Kidney (tissue), 14 donors: ENCODE results near the gene SPATA31D4. TPM values are rescaled to one million over a fixed set of nuclear protein-coding genes. Genes with fewer than 3 reads are reported as not detected.

Experiments
- DNase-seq, 5 donors: peaks; one replicate each; pipeline ENCODE4 v3.0.0-alpha.2; 2013 to 2020
- FAIRE-seq: peaks from 2 replicates; lab custom pipeline; 2012; peaks lifted over from hg19 to GRCh38; lab: Jason Lieb, UNC
- H3K27ac ChIP-seq, 2 donors: one replicate each; pipeline ENCODE4 v1.7.0; 2013; ENCODE audit warnings: low read depth in 2 of 2, low read length in 2 of 2, inconsistent platforms in 1 of 2
- H3K27me3 ChIP-seq: one replicate; pipeline ENCODE4 v1.7.1; 2013; ENCODE audit warnings: low read length, inconsistent platforms; ENCODE audit not compliant: control insufficient read depth, insufficient read depth
- H3K36me3 ChIP-seq, 3 donors: one replicate each; pipeline versions ENCODE4 v1.7.0 to v1.7.1; 2013; ENCODE audit warnings: low read length in 3 of 3, control low read depth in 1 of 3, inconsistent platforms in 1 of 3; ENCODE audit not compliant: insufficient read depth in 3 of 3, control insufficient read depth in 2 of 3
- H3K4me1 ChIP-seq, 3 donors: one replicate each; pipeline versions ENCODE4 v1.7.0 to v1.7.1; 2013; ENCODE audit warnings: low read length in 3 of 3, inconsistent platforms in 1 of 3, low read depth in 1 of 3; ENCODE audit not compliant: control insufficient read depth in 2 of 3, insufficient read depth in 2 of 3
- H3K4me3 ChIP-seq, 3 donors: one replicate each; pipeline versions ENCODE4 v1.7.0 to v1.8.1; 2013; ENCODE audit warnings: low read length in 3 of 3, control low read depth in 1 of 3, inconsistent platforms in 1 of 3
- H3K9ac ChIP-seq, 3 donors: one replicate each; pipeline versions ENCODE4 v1.7.0 to v1.7.1; 2013; ENCODE audit warnings: low read length in 3 of 3, control low read depth in 1 of 3, inconsistent platforms in 1 of 3
- H3K9me3 ChIP-seq, 3 donors: one replicate each; pipeline versions ENCODE4 v1.7.0 to v1.7.1; 2013; ENCODE audit warnings: low read length in 3 of 3, control low read depth in 1 of 3, inconsistent platforms in 1 of 3; ENCODE audit not compliant: control insufficient read depth in 2 of 3, insufficient read depth in 1 of 3
- intact Hi-C: fragments of 100-400 bp; cut with DNase I; formaldehyde crosslinking; loops from one replicate; pipeline ENCODE4 v1.11.1; 2022
- polyA plus RNA-seq: library from polyadenylated mRNA; stranded (reverse); fragments of 350-450 nt; fragmentation: Illumina TruSeq; extraction: RNeasy Lipid Tissue Mini Kit (QIAGEN cat#74804); gene quantifications from one replicate; pipeline ENCODE4 v1.2.3, GENCODE V29; 2014; ENCODE audit warnings: low read depth, low replicate concordance; ENCODE audit not compliant: insufficient read depth
- total RNA-seq: library from RNA; stranded (reverse); fragmentation: NEBNext Ultra II Directional; extraction: Animal tissue kit (Norgen Biotek cat#: 25700); gene quantifications from one replicate; pipeline ENCODE4 v1.2.1, GENCODE V29; 2021
- TF ChIP-seq, protein P1 (sequence below): IDR thresholded peaks from 3 replicates; pipeline ENCODE4 v1.5.1; 2012; ENCODE audit warnings: mild to moderate bottlenecking, moderate library complexity, borderline replicate concordance; ENCODE audit not compliant: insufficient read depth; ENCODE audit errors: extremely low read depth
- donor health status: control.
- donor health status: control.
- donor health status: control.
- donor health status: control.
- donor health status: control.
- donor health status: DM: yes; HTN: yes; CAD: no.
- donor health status: Normal renal cell carcinoma (clear cell type).

The SPATA31D4 gene
- total and polyA plus RNA-seq, 2 donors from 2014 or later = not detected

DNA sequence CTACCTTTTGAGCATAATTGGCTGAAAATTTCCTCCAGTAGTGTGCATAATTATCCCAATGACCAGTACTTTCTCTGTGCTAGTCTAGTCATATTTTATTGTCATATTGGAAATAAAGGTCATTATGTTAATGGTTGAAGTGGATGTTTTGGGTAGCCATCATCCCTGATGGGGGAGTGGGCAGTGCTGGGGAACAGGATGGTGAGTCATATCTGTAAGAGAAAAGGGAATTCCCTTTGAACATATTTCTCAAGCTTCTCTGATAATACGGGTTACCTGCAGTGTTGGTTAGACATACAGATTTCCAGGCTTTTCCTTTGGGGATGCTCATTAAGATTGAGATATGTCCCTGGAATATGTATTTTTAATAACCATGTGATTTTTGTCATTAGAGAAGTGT, 33.3 kb upstream of the SPATA31D4 start:
- intact Hi-C loops = no loop called here
- Histone ChIP-seq H3K4me3 (no peak overlapping the region), H3K9me3 (no peaks in the 10 kb centered on the region), H3K27ac (no peak overlapping the region), H3K27me3 (no peaks in the 10 kb centered on the region), H3K9ac (no peak overlapping the region), H3K4me1 (no peaks in the 10 kb centered on the region), H3K36me3 (no peaks in the 10 kb centered on the region)
- no peak for FAIRE-seq
- TF ChIP-seq, protein P1, sequence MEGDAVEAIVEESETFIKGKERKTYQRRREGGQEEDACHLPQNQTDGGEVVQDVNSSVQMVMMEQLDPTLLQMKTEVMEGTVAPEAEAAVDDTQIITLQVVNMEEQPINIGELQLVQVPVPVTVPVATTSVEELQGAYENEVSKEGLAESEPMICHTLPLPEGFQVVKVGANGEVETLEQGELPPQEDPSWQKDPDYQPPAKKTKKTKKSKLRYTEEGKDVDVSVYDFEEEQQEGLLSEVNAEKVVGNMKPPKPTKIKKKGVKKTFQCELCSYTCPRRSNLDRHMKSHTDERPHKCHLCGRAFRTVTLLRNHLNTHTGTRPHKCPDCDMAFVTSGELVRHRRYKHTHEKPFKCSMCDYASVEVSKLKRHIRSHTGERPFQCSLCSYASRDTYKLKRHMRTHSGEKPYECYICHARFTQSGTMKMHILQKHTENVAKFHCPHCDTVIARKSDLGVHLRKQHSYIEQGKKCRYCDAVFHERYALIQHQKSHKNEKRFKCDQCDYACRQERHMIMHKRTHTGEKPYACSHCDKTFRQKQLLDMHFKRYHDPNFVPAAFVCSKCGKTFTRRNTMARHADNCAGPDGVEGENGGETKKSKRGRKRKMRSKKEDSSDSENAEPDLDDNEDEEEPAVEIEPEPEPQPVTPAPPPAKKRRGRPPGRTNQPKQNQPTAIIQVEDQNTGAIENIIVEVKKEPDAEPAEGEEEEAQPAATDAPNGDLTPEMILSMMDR = no peak
- DNase-seq = no peak

DNA sequence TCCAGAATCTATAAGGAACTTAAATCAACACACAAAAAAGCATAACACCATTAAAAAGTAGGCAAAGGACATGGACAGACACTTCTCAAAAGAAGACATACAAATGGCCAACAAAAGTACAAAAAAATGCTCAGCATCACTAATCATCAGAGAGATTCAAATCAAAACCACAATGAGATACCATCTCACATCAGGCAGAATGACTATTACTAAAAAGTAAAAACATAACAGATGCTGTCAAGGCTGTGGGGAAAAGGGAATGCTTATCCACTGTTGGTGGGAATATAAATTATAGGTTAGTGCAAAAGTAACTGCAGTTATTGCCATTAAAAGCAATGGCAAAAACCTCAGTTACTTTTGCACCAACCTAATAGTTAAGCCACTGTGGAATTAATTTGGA, 32.2 kb upstream of the SPATA31D4 start:
- intact Hi-C loops = no loop called here
- no peak for FAIRE-seq

DNA sequence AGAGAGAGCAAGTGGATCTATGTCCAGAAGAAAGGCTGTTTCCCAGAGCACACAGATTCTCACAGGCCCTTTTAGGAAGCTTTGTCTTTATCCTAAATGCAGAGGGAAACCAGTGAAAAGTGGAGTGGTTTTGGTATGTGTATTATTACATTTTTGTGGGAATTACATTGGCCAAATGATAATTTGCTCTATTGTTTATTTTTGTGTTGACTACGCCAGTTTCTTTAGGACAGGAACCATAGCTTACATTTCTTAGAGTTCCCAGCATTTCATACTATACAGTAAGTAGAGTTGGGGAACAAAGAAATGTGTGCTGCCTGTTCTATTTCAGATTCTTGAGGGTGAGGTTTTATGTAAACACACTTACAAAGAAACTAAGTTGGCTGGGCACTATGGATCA, 29.4 kb upstream of the SPATA31D4 start:
- TF ChIP-seq, protein P1 = no peak
- Histone ChIP-seq H3K9me3 (no peaks in the 10 kb centered on the region), H3K9ac (no peak overlapping the region), H3K36me3 (no peaks in the 10 kb centered on the region), H3K27ac (no peak overlapping the region), H3K4me3 (no peak overlapping the region), H3K4me1 (no peaks in the 10 kb centered on the region), H3K27me3 (no peaks in the 10 kb centered on the region)
- no peak for DNase-seq
- FAIRE-seq = no peak
- intact Hi-C loops = no loop called here

More for the DNA sequence above, 32.2 kb upstream of the SPATA31D4 start:
- Histone ChIP-seq H3K27ac (no peak overlapping the region), H3K9ac (no peak overlapping the region), H3K36me3 (no peaks in the 10 kb centered on the region), H3K9me3 (no peaks in the 10 kb centered on the region), H3K27me3 (no peaks in the 10 kb centered on the region), H3K4me1 (no peaks in the 10 kb centered on the region), H3K4me3 (no peak overlapping the region)
- DNase-seq = no peak
- TF ChIP-seq, protein P1 = no peak

DNA sequence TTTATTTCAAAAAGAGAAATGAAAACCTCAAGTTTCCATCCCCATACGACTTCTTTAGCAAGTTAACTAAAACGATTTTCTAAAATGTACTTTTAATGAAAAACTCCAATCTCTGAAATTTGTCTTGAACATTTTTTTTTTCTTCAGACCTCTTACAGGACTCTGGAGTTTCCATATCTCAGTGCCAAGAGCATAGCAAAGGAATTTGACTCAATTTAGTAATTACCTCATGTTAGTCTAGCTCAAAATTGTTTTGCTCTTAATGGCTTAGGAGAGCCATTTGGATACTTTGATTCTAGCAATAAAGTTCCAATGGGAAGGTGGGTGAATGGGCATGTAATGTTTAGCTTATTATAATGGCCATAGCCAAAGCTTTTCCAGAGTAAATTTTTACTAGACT, 26.0 kb upstream of the SPATA31D4 start:
- no peak overlapping the region for H3K9ac ChIP-seq
- DNase-seq = no peak
- intact Hi-C loops = no loop called here
- H3K4me3 ChIP-seq = no peak overlapping the region
- H3K36me3 ChIP-seq = no peaks in the 10 kb centered on the region
- H3K27ac ChIP-seq = no peak overlapping the region
- H3K4me1 ChIP-seq = no peaks in the 10 kb centered on the region
- H3K27me3 ChIP-seq = no peaks in the 10 kb centered on the region
- TF ChIP-seq, protein P1 = no peak
- FAIRE-seq = peak; percentile 23
- H3K9me3 ChIP-seq = no peaks in the 10 kb centered on the region
